ENCODE data around the gene LIMS1. TPM values are rescaled to one million over a fixed set of nuclear protein-coding genes. Genes with fewer than 3 reads are reported as not detected.
A peak's percentile ranks its signal among the peaks of the same experiment; 100 is the strongest.
"Not testable (repeated sequence)": the region's sequence is repeated elsewhere in the genome, so short reads cannot be mapped to it uniquely, and the experiment has no call there.

The LIMS1 gene
- total RNA-seq, 1 experiment from 2014 or later: 132 TPM

DNA sequence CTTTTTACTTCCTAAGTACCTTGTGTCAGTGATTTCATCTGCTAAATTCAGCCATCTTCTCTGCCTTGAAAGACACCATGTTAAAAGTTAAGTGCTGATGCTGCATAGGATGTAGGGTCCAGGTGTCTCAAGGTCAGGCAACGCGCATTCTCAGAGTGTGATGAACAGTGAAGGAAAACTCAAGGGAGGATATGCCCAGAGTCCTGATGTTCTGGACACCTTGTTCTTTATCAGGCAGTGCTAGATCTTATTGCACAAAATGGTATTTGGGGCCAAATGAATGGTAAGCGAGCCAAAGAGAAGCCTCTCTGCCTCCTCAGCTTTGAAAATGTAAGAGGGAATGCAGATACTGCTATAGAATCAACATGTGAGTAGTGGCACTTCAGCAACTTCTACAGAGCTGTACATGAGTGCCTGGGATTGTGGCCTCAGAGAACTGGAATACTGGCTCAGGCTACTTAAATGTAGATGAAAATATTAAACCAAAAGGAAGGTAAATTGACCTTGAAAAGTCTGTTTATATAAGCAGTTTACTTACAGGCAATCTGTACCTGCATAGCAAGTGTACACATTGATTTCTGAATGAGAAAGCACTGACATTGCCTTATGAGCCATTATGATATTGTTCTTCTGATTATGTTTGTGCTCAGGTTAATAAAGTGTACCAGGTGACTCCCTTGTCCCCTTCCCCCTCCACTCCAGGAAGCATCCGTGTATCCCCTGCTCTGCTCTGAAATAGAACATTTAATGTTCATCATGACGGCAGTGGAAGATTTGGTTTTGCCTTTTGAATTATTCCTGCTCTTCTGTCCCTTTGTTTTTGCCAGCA is 98.3 kb downstream of the LIMS1 start:
- no peak for DNase-seq (ENCODE audit: low read depth)

DNA sequence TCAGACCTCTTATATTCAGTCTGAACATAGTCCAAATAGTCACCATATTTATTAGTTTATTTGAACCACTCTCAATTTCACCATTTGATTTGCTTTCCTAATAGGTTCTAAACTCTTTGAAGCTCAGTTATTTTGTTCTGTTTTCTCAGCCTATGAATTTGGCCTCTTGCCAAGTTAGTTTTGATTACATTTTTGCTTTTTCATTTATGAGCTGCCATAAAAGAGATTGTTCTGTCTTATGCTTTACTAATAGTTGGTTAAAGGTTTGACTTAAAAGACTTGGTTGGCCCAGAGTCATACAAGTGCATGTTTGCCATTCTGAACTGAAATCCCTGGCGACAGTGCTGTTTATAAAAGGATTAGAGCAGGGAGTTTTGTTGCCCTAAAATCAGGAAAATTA is 99.1 kb downstream of the LIMS1 start:
- DNase-seq (ENCODE audit: low read depth): no peak

DNA sequence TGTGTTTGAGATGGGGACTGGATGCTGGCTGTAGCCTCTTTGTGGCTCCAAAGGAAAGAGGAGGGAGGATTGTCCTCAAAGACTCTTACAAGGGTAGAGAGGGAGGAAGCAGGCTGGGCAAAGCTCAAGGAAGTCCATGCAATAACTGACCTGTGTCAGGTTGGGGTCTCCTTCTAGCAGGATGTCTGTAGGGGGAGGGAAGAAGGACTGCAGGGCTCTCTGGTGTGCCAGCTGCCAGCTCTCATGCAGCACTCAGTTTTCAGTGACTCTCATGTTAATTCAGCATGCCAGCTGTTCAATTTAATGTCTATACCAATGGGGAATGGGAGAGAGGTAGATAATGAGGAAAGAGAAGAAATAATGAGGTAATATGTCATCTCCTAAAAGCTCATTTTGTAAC is 99.7 kb downstream of the LIMS1 start:
- DNase-seq (ENCODE audit: low read depth): no peak

DNA sequence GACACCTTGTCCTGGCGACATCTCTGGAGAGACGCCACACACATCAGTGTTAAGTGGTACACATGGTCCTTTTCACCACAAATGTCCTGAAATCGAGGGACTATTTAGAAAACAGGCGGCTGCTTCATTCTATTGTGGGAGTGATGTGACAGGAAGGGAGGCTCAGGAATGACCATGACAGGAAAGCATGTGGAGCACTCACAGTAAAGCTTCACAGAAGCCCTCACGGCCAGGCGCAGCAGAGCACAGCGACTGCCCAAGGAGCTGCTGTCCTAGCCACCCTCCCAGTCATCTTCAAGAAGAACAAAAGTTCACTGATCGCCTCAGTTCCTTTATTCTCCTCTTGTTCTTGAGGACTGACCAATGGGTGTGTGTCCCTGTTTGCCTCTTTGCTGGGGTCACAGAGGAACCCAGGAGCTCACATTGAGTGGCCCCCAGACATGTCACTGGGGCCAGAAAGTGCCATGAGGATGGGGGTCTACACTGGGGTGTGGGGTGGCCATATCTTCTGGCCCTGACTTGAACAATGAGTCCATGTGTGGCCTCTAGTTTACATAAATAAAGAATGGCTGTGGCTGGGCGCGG is 100.4 kb downstream of the LIMS1 start:
- no peak for DNase-seq (ENCODE audit: low read depth)

DNA sequence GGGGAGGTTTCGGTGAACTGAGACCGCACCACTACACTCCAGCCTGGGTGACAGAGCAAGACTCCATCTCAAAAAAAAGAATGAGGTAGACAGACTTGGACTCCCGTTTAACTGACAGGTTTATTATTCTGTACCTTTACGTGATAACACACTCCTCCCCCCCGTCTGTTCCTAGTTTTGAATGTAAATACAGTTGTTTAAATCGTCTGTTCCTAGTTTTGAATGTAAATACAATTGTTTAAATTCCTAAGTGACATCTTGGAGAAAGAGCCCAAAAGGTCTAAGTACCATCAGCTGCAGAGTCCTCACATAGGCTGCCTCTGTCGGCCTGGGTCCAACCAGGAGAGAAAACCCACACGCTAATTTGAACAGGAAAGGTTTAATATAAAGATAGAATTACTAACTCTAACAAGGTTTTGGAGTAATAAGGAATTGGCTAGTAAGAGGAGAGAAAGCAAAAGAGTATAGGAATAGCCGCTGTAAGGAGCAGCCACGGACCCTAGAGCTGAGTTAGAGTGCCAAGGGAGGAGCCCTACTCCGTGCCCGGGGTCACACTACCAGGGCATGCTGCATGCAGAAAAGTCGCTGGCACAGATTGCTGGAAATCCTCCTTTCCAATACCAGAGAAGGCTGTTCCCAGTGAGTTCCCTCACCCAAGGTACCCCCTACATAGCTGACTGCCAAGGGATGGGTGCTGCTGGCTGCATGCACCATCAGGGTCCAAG is 101.5 kb downstream of the LIMS1 start:
- no peak for DNase-seq (ENCODE audit: low read depth)

DNA sequence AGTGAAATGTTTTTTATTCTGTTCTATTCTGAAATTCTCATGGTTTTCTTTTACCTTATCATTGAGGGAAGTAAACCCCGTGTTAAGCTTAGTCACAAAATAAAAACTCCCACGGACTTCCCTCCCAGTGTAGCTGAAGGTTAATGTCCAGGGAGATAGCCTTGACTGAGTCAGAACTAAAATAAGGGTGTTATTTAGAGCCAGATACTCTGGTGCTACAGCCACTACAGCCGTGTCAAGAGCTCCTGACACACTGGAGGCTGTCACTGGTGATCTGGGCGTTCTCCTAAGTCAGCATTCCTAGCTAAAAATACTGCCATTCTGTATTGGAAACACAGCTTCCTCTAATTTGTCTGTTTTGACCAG is 103.0 kb downstream of the LIMS1 start:
- peak; percentile 83 for DNase-seq (ENCODE audit: low read depth)

DNA sequence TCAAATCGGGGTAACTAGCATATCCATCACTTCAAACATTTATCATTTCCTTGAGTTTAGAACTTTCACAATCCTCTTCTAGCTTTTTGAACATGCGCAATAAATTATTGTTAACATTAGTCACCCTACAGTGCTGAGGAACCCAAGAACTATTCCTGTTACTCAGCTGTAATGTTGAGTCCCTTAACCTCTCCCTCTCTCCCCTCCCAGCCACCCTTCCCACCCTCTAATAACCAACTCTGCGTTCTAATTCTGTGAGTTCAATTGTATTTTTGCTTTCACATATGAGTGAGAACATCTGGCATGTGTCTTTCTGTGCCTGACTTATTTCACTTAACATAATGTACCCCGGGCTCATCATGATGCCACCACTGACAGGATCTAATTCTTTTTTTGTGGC is 106.5 kb downstream of the LIMS1 start:
- peak; percentile 88 for DNase-seq (ENCODE audit: low read depth)

DNA sequence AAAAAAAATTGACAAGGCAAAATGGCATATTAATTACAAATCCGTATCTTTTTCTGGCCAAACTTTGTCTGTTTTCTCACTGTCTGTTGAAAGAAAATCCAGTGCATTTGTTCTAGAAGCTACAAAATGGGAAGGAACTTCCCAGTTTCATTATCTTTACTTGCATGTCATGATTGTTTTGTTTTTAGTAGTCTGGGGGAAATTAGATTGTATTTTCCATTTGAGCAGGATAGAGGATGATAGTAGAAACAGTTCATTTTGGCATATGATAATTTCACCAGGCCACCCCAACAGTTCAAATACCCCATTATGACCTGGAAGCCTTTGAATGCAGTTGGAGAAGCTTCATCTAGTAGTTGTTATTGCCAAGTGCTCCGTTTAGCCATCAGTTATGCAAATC is 107.5 kb downstream of the LIMS1 start:
- DNase-seq (ENCODE audit: low read depth): no peak

DNA sequence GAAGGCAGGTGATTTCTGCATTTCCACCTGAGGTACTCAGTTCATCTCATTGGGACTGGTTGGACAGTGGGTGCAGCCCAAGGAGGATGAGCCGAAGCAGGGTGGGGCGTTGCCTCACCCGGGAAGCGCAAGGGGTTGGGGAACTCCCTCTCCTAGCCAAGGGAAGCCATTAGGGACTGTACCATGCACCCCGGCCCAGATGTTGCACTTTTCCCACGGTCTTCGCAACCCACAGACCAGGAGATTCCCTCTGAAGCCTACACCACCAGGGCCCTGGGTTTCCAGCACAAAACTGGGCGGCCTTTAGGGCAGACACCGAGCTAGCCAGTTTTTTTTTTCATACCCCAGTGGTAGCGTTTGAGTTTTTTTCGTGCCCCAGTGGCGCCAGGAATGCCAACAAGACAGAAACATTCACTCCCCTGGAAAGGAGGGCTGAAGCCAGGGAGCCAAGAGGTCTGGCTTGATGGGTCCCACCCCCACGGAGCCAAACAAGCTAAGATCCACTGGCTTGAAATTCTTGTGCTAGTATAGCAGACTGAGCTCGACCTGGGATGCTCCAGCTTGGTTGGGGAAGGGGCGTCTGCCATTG is 109.1 kb downstream of the LIMS1 start:
- no peak for DNase-seq (ENCODE audit: low read depth)

DNA sequence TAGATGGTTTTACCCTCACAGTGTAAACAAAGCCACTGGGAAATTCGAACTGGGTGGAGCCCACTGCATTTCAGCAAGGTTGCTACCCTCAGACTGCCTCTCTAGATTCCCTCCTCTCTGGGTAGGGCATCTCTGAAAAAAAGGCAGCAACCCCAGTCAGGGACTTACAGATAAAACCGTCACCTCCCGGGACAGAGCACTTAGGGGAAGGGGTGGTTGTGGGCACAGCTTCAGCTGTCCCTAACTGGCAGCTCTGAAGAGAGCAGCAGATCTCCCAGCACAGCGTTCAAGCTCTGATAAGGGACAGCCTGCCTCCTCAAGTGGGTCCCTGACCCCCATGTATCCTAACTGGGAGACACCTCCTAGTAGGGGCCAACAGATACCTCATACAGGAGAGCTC is 109.6 kb downstream of the LIMS1 start:
- not testable (repeated sequence) for DNase-seq (ENCODE audit: low read depth)

DNA sequence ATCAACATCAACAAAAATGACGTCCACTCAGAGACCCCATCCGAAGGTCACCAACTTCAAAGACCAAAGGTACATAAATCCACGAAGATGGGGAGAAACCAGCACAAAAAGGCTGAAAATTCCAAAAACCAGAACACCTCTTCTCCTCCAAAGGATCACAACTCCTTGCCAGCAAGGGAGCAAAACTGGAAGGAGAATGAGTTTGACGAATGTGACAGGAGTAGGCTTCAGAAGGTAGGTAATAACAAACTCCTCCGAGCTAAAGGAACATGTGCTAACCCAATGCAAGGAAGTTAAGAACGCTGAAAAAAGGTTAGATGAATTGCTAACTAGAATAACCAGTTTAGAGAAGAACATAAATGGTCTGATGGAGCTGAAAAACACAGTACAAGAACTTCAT is 110.2 kb downstream of the LIMS1 start:
- DNase-seq (ENCODE audit: low read depth): not testable (repeated sequence)

DNA sequence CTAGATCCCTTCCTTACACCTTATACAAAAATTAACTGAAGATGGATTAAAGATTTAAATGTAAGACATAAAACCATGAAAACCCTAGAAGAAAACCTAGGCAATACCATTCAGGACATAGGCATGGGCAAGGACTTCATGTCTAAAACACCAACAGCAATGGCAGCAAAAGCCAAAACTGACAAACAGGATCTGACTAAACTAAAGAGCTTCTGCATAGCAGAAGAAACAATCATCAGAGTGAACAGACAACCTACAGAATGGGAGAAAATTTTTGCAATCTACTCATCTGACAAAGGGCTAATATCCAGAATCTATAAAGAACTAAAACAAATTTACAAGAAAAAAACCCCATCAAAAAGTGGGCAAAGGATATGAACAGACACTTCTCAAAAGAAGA is 114.5 kb downstream of the LIMS1 start:
- not testable (repeated sequence) for DNase-seq (ENCODE audit: low read depth)

DNA sequence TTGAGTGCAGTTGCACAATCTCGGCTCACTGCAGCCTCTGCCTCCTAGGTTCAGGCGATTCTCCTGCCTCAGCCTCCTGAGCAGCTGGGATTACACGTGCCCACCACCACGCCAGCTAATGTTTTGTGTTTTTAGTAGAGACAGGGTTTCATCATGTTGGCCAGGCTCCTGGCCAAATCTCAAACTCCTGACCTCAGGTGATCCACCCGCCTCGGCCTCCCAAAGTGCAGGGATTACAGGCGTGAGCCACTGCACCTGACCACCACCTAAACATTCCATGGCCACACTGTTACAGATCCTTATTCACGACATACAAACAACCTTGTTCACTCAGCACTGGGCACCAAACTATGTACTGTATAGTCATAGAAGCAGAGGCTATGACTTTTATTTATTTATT is 116.2 kb downstream of the LIMS1 start:
- not testable (repeated sequence) for DNase-seq (ENCODE audit: low read depth)

DNA sequence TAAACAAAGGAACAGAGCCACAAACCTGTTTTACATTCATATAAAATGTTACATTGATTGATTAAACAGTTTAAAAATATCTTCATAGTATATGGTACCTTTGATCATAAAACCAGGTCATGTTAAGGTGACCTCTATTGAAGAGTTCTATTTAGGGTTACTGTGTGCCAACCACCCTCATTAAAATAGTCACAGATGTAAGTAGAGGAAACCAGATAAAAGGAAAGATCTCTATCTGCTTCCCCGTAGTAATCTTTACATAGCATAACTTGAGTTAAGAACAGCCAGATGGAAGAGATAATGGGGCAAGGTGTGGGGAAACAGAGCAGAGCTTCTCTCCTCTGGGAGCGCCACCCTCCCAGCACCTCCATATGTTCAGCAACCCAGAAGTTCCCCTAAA is 117.2 kb downstream of the LIMS1 start:
- DNase-seq (ENCODE audit: low read depth): not testable (repeated sequence)

DNA sequence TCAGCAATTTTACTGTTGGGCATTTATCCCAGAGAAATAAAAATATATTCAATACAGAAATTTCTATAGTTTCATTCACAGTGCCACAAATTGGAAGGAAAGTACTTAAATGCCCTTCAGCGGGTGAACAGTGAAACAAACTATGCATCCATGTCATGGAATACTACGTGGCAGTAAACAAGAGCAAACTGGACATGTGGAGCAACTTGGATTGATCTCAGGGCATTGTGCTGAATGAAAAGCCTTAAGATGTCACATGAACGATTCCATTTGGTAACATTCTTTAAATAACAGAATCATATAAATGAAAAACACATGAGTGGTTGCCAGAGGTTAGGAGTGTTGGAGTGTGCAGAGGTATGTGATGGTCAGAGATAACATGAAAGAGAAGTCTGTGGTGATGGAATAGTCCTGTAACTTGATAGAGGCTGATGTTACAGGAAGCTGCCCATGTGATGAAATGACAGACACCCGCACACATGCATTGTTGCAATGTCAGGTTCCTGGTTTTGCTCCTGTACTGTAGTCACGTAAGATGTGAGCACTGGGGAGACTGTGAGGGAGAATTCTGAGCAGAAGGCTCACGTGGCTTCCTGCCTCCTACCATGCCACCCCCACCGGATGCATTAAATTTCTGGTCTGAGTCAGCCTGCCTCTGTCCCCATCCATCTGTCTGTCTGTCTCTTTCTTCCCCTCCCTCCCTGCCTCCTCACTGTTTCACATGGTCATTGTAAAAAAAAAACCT is 118.1 kb downstream of the LIMS1 start:
- peak; percentile 94 for DNase-seq (ENCODE audit: low read depth)

DNA sequence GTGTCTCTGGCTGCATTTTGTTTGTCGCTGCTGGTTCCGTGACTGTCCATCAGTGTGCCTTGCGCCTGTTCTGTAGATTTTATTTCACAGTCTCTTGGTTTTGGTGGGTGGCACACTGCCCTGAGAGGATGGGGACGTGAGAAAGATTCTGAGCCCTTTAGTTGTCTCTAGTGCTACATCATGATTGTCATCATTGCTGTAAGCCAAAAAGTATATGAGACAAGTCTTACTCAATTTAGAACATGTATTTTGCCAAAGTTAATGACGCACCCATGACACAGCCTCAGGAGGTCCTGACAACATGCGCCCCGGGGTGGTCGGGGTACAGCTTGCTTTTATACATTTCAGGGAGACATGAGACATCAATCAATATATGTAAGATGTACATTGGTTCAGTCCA is 119.2 kb downstream of the LIMS1 start:
- not testable (repeated sequence) for DNase-seq (ENCODE audit: low read depth)

DNA sequence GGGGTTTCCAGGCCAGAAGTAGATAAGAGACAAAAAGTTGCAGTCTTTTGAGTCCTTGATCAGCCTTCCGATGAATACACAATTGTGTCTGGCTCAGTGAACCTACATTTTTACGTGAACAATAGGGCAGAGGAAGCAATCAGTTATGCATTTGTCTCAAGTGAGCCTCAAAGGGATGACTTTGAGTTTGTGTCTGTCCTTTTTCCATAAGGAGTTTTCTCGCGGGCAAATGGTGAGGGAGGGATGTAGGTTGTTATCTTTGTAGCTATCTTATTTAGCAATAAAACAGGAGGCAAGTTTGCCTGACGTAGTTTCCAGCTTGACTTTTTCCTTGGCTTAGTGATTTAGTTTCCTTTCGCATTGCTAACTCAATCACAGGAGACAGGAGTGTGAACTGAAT is 119.6 kb downstream of the LIMS1 start:
- DNase-seq (ENCODE audit: low read depth): not testable (repeated sequence)

DNA sequence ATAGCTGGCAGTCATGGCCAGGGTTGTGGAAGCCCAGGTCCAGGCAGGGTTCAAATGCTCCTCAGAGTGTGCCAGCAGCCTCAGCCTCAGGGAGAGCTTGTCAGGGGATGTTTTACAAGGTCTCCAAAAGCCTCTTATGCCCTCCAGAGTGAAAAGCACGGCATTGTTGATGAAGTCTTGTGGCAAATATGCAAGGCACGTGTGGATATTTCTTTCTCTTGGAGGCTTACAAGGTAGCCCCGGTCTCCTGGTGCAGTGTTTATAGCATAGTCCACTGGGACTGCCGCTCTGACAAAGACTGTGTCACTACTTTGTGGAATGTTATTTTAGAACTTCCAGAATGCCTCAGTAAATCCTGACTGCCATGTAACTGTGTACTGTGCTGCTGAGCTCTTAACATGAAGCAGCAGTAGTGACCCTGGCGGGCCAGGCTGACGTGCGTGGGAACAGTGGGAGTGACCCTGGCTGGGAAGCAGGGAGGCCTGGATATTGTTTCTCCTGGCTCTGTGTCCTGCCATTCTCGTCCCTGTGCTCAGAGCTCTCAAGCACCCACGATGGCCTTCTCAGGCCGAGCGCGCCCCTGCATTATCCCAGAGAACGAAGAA is 120.4 kb downstream of the LIMS1 start:
- DNase-seq (ENCODE audit: low read depth): not testable (repeated sequence)

DNA sequence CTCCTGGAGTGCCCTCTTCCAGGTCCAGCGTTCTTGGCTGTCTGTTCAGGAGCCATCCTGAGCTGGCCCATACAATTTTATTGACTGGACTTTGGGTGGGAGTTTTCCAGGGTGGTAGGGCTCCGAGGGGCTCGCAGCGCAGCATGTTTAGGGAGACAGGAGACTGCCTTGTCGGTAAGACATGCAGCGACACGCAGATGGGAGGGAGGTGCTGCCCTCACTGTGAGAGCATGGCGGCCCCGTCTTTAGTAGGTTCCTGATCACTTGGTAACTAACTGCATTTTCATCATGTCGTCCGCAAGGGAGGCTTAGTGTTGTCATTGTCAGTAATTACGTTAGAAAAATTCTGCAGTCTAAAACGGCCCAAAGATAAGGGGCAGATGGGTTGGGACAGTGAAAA is 121.0 kb downstream of the LIMS1 start:
- DNase-seq (ENCODE audit: low read depth): not testable (repeated sequence)

DNA sequence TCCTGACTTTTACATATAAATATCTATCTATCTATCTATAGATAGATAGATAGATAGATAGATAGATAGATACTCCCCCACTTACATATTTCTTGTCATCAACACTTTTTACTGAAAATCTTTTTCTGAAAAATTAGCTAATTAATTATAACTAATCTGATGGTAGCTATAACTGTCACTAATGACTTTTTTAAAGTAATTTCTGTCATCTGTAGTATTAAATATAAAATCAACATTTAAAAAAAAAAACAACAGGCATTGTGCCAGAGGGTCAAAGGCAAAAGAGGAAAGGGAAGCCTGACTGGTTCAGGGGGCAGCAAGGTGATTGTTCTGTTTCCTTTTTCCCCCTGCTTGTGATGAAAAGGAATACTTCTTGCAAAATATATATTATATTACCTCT is 122.0 kb downstream of the LIMS1 start:
- DNase-seq (ENCODE audit: low read depth): not testable (repeated sequence)

DNA sequence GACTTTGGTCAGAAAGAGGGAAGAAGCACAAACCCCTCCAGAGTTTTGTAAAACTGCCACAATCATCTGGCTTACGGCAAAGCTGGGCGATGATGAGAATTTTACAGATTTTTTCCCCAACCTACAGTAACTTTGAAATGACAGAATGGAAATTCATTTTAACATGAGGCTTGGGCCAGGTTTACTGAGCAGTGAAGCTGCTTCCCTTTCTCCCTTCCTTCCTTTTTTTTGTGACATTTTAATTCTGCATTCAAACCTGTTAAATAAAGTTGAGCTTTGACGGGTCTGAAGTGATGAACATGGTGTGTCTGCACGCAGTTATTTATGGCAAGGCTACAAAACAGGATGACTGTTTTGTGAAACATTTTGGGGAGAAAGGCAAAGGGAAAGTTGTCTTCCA is 123.2 kb downstream of the LIMS1 start:
- DNase-seq (ENCODE audit: low read depth): not testable (repeated sequence)

Data from HT1080 (cell line).